Nephron progenitor cell (in vitro differentiated cells): Measurements from ENCODE around the gene TBCD.
A peak's percentile ranks its signal among the peaks of the same experiment; 100 is the strongest.

ENCODE experiments used
- DNase-seq: peaks from one replicate; pipeline ENCODE4 v3.0.0; 2021
- H3K27ac Mint-ChIP-seq: 2 replicates; pipeline ENCODE4 v1.8.0; 2021; ENCODE audit warnings: mild to moderate bottlenecking, moderate library complexity, mixed read lengths
- H3K27me3 Mint-ChIP-seq: 2 replicates; pipeline ENCODE4 v1.8.0; 2021; ENCODE audit warnings: mild to moderate bottlenecking, low read depth, mixed read lengths; ENCODE audit not compliant: poor library complexity
- H3K36me3 Mint-ChIP-seq: 2 replicates; pipeline ENCODE4 v1.8.0; 2021; ENCODE audit warnings: low read depth, mixed read lengths
- H3K4me1 Mint-ChIP-seq: 2 replicates; pipeline ENCODE4 v1.8.0; 2021; ENCODE audit warnings: mixed read lengths
- H3K4me3 Mint-ChIP-seq: 2 replicates; pipeline ENCODE4 v1.8.0; 2021; ENCODE audit warnings: mild to moderate bottlenecking, moderate library complexity, mixed read lengths
- H3K9me3 Mint-ChIP-seq: 2 replicates; pipeline ENCODE4 v1.8.0; 2021; ENCODE audit warnings: mild to moderate bottlenecking, moderate library complexity, mixed read lengths
- TF ChIP-seq, protein P1 (sequence below): fragments of 200-600 bp; sonication (generic); IDR thresholded peaks from 2 replicates; pipeline ENCODE4 v1.5.0; 2021; ENCODE audit warnings: antibody characterized with exemption

Gene TBCD

GRCh38 chr17:82896071-82897000 is 144.5 kb downstream of the TBCD start:
- TF ChIP-seq, protein P1, sequence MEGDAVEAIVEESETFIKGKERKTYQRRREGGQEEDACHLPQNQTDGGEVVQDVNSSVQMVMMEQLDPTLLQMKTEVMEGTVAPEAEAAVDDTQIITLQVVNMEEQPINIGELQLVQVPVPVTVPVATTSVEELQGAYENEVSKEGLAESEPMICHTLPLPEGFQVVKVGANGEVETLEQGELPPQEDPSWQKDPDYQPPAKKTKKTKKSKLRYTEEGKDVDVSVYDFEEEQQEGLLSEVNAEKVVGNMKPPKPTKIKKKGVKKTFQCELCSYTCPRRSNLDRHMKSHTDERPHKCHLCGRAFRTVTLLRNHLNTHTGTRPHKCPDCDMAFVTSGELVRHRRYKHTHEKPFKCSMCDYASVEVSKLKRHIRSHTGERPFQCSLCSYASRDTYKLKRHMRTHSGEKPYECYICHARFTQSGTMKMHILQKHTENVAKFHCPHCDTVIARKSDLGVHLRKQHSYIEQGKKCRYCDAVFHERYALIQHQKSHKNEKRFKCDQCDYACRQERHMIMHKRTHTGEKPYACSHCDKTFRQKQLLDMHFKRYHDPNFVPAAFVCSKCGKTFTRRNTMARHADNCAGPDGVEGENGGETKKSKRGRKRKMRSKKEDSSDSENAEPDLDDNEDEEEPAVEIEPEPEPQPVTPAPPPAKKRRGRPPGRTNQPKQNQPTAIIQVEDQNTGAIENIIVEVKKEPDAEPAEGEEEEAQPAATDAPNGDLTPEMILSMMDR: no peak
- peaks cover 63% of the 10 kb centered on the region for H3K36me3 Mint-ChIP-seq

GRCh38 chr17:82897514-82898249 is 145.8 kb downstream of the TBCD start:
- H3K27ac Mint-ChIP-seq: no peak overlapping the region
- H3K27me3 Mint-ChIP-seq: no peaks in the 10 kb centered on the region
- peaks cover 74% of the 10 kb centered on the region for H3K36me3 Mint-ChIP-seq
- peaks cover 11% of the 10 kb centered on the region for H3K9me3 Mint-ChIP-seq
- H3K4me1 Mint-ChIP-seq: peaks cover 27% of the 10 kb centered on the region
- DNase-seq: no peak
- no peak overlapping the region for H3K4me3 Mint-ChIP-seq
- TF ChIP-seq, protein P1: no peak

More at GRCh38 chr17:82896071-82897000, 144.5 kb downstream of the TBCD start:
- H3K27me3 Mint-ChIP-seq: no peaks in the 10 kb centered on the region
- H3K27ac Mint-ChIP-seq: no peak overlapping the region
- peaks cover 11% of the 10 kb centered on the region for H3K9me3 Mint-ChIP-seq
- no peak overlapping the region for H3K4me3 Mint-ChIP-seq
- no peak for DNase-seq
- peaks cover 36% of the 10 kb centered on the region for H3K4me1 Mint-ChIP-seq

DNA sequence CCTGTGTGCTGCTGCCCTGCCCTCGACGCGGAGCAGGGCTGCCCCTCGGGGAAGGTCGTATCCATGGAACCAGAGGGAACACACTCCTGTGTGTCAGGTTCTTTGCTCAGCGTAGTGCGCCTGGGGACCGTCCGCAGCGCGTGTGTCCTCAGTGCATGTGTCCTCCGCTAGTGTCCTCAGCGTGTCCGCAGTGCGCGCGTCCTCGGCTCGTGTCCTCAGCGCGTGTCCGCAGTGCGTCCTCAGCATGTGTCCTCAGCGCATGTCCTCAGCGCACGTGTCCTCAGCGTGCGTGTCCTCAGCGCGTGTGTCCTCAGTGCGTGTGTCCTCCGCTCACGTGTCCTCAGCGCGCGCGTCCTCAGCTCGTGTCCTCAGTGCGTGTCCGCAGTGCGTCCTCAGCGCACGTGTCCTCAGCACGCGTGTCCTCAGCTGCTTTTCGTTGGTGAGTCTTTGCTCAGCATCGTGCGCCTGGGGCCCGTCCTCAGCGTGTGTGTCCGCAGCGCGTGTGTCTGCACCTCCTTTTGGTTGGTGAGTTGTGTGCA is 147.2 kb downstream of the TBCD start:
- H3K27me3 Mint-ChIP-seq: peaks cover 1% of the 10 kb centered on the region
- TF ChIP-seq, protein P1: no peak
- no peak overlapping the region for H3K4me3 Mint-ChIP-seq
- H3K36me3 Mint-ChIP-seq: peaks cover 79% of the 10 kb centered on the region
- H3K27ac Mint-ChIP-seq: peak overlapping the region; percentile 41
- H3K9me3 Mint-ChIP-seq: peaks cover 11% of the 10 kb centered on the region
- H3K4me1 Mint-ChIP-seq: peaks cover 14% of the 10 kb centered on the region
- no peak for DNase-seq

- Mint-ChIP-seq H3K27me3 (peaks cover 2% of the 10 kb centered on the region), H3K27ac (peak overlapping the region; percentile 2), H3K4me1 (peaks cover 14% of the 10 kb centered on the region), H3K36me3 (peaks cover 79% of the 10 kb centered on the region), H3K9me3 (peaks cover 11% of the 10 kb centered on the region), H3K4me3 (no peak overlapping the region)
- TF ChIP-seq, protein P1: no peak
- DNase-seq: no peak
Observed at GRCh38 chr17:82899941-82900340, 148.1 kb downstream of the TBCD start.

DNA sequence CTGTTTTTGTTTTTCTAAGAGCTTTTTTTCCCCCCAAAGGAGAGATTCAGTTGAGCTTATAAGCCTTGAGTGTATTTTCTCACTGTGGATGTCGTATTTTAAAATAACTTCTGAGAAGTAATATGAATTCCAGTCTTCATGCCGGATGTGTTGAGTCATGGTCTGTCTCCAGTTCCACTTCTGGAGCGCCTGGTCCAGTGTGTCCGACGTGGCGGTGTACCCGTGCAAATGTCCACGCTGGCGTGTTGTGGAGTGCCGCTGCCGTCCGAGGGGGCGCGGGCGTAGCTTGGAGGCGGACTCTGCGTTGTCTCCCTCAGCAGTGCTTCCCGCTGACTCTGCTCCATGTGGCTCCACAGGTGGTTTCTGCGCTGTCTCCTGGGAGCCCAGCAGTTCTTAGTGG is 148.9 kb downstream of the TBCD start:
- H3K36me3 Mint-ChIP-seq: peaks cover 72% of the 10 kb centered on the region

More for the DNA sequence above, 148.9 kb downstream of the TBCD start:
- DNase-seq: no peak
- Mint-ChIP-seq H3K4me3 (no peak overlapping the region), H3K4me1 (peaks cover 14% of the 10 kb centered on the region), H3K27ac (no peak overlapping the region), H3K27me3 (peaks cover 2% of the 10 kb centered on the region), H3K9me3 (peaks cover 11% of the 10 kb centered on the region)
- TF ChIP-seq, protein P1: no peak
